SHP77 treated with DMSO at 0.1 percent for 48 hours (cell line): ENCODE measurements around the gene ST6GALNAC3.

Source experiments
- DNase-seq: peaks from one replicate; lab custom pipeline; 2025; lab: John Stamatoyannopoulos, UW

ST6GALNAC3 gene

GRCh38 chr1:76583875-76584477 lies 509.4 kb downstream of the ST6GALNAC3 start:
- DNase-seq = no peak

GRCh38 chr1:76585980-76586674 lies 511.6 kb downstream of the ST6GALNAC3 start:
- no peak for DNase-seq

GRCh38 chr1:76587212-76587611 lies 512.7 kb downstream of the ST6GALNAC3 start:
- no peak for DNase-seq

- no peak for DNase-seq
Observed at GRCh38 chr1:76591461-76591860, 516.9 kb downstream of the ST6GALNAC3 start.

GRCh38 chr1:76591963-76592362 lies 517.4 kb downstream of the ST6GALNAC3 start:
- DNase-seq = no peak

- DNase-seq = no peak
Observed at GRCh38 chr1:76593141-76593540, 518.6 kb downstream of the ST6GALNAC3 start.

GRCh38 chr1:76593618-76594017 lies 519.1 kb downstream of the ST6GALNAC3 start:
- DNase-seq = no peak

GRCh38 chr1:76595024-76595423 lies 520.5 kb downstream of the ST6GALNAC3 start:
- DNase-seq = no peak

- DNase-seq = no peak
Observed at GRCh38 chr1:76601465-76601864, 526.9 kb downstream of the ST6GALNAC3 start.

- DNase-seq = no peak
Observed at GRCh38 chr1:76607717-76608116, 533.2 kb downstream of the ST6GALNAC3 start.

GRCh38 chr1:76611770-76612445 lies 537.4 kb downstream of the ST6GALNAC3 start:
- DNase-seq = no peak

- no peak for DNase-seq
Observed at GRCh38 chr1:76613886-76614285, 539.3 kb downstream of the ST6GALNAC3 start.

GRCh38 chr1:76615253-76616035 lies 540.9 kb downstream of the ST6GALNAC3 start:
- DNase-seq = no peak

- no peak for DNase-seq
Observed at GRCh38 chr1:76620371-76620770, 545.8 kb downstream of the ST6GALNAC3 start.

GRCh38 chr1:76622774-76623528 lies 548.4 kb downstream of the ST6GALNAC3 start:
- no peak for DNase-seq

- DNase-seq = no peak
Observed at GRCh38 chr1:76625886-76626678, 551.5 kb downstream of the ST6GALNAC3 start.

GRCh38 chr1:76627498-76627897 lies 553.0 kb downstream of the ST6GALNAC3 start:
- DNase-seq = no peak

GRCh38 chr1:76627901-76628300 lies 553.4 kb downstream of the ST6GALNAC3 start:
- no peak for DNase-seq

GRCh38 chr1:76632136-76632535 lies 557.6 kb downstream of the ST6GALNAC3 start:
- no peak for DNase-seq

GRCh38 chr1:76635784-76636183 lies 561.2 kb downstream of the ST6GALNAC3 start:
- DNase-seq = no peak

- DNase-seq = no peak
Observed at GRCh38 chr1:76639181-76639580, 564.6 kb downstream of the ST6GALNAC3 start.
